Testis (tissue), 2 donors: ENCODE measurements around the gene ALDOC.

Source experiments
- CTCF ChIP-seq, 3 experiments: fragments of 450-650 bp in 2 of 3; fragments of 200-600 bp in 1 of 3; sonication (generic) in 1 of 3; IDR thresholded peaks; one replicate each; pipeline ENCODE4 v1.5.1; 2016 to 2019; ENCODE audit warnings: antibody characterized with exemption in 3 of 3, mild to moderate bottlenecking in 2 of 3, moderate library complexity in 1 of 3
- POLR2A ChIP-seq: fragments of 450-650 bp; IDR thresholded peaks from one replicate; pipeline ENCODE4 v1.6.1; 2017; ENCODE audit warnings: antibody characterized with exemption, mild to moderate bottlenecking, moderate library complexity

GRCh38 chr17:28550858-28551257, 25.8 kb downstream of the ALDOC start:
- TF ChIP-seq CTCF (IDR thresholded peaks at IDR 0.05) (no peak), POLR2A (no peak)
